Suppressor macrophage treated with lipopolysaccharide for 1 hour (primary cell): ENCODE data around the gene TUSC1.
"Not testable (repeated sequence)": the region's sequence is repeated elsewhere in the genome, so short reads cannot be mapped to it uniquely, and the experiment has no call there.

ENCODE experiments used
- DNase-seq, 3 donors: peaks; one replicate each; pipeline ENCODE4 v3.0.0-alpha.2; 2020 to 2022

The TUSC1 gene

GRCh38 chr9:25678147-25678666 lies at the start of gene TUSC1:
TSS of gene TUSC1 (minus strand) at chr9:25678444. CDS start at chr9:25678312, 132 bp downstream.
- peak; percentile 78 to 87 (median 80) for DNase-seq

GRCh38 chr9:25726871-25727410 lies 48.7 kb upstream of the TUSC1 start:
- no peak for DNase-seq

GRCh38 chr9:25724424-25724823 lies 46.2 kb upstream of the TUSC1 start:
- no peak for DNase-seq

- DNase-seq: no peak
Observed at GRCh38 chr9:25716220-25716872, 38.1 kb upstream of the TUSC1 start.

- DNase-seq: no peak
Observed at GRCh38 chr9:25709941-25710340, 31.7 kb upstream of the TUSC1 start.

- no peak for DNase-seq
Observed at GRCh38 chr9:25704800-25705199, 26.6 kb upstream of the TUSC1 start.

- no peak for DNase-seq
Observed at GRCh38 chr9:25703701-25704357, 25.6 kb upstream of the TUSC1 start.

- DNase-seq: no peak
Observed at GRCh38 chr9:25702536-25702935, 24.3 kb upstream of the TUSC1 start.

- not testable (repeated sequence) for DNase-seq
Observed at GRCh38 chr9:25700899-25701298, 22.7 kb upstream of the TUSC1 start.

- no peak for DNase-seq
Observed at GRCh38 chr9:25700430-25700829, 22.2 kb upstream of the TUSC1 start.

- no peak for DNase-seq
Observed at GRCh38 chr9:25691786-25692185, 13.5 kb upstream of the TUSC1 start.

- DNase-seq: no peak
Observed at GRCh38 chr9:25684321-25684720, 6.1 kb upstream of the TUSC1 start.

GRCh38 chr9:25681266-25681665 lies 3.0 kb upstream of the TUSC1 start:
- peak; percentile 11 to 54 (median 27) for DNase-seq

- no peak for DNase-seq
Observed at GRCh38 chr9:25678846-25679360, 659 bp upstream of the TUSC1 start.

- DNase-seq: peak; percentile 47 to 72 (median 62)
Observed at GRCh38 chr9:25677301-25678146, 720 bp downstream of the TUSC1 start.

GRCh38 chr9:25675858-25676257 lies 2.4 kb downstream of the TUSC1 start:
- DNase-seq: not testable (repeated sequence)

GRCh38 chr9:25658571-25658970 lies 19.7 kb downstream of the TUSC1 start:
- no peak for DNase-seq

- DNase-seq: no peak
Observed at GRCh38 chr9:25654417-25654816, 23.8 kb downstream of the TUSC1 start.

GRCh38 chr9:25648116-25648515 lies 30.1 kb downstream of the TUSC1 start:
- DNase-seq: no peak

GRCh38 chr9:25636026-25636425 lies 42.2 kb downstream of the TUSC1 start:
- no peak for DNase-seq

- DNase-seq: no peak
Observed at GRCh38 chr9:25629231-25629630, 49.0 kb downstream of the TUSC1 start.
